Measurements from ENCODE around the gene LMOD2.

DNA sequence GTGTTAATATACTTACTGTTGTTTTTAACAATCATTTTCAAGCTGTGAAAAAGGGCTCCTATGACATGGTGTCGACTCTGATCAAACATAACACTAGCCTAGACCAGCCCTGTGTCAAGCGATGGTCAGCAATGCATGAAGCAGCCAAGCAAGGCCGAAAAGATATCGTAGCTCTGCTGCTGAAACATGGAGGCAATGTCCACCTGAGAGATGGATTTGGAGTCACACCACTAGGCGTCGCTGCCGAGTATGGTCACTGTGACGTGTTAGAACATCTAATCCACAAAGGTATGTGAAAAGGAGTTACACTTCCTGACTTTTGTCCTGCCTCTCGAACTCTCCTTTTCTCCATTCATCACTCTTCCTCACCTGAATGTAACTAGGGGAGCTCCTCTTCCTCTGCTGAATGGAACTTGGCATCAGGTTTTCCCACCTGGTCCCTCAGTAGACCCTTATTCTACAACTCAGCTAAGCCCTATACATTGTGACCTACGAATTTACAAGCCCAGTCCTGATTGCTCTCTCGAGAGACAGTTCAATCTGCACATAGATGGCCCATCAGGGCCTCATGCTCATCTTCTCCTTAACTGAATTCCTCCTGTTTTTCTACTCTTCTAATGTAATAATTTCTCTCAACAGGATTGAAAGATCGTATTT lies 31.0 kb upstream of the LMOD2 start:
- TF ChIP-seq POLR2A (IDR thresholded peaks at IDR 0.05; ENCODE audit: low read depth, low read length) (no peak), TAF1 (IDR thresholded peaks at IDR 0.05; ENCODE audit: borderline replicate concordance, low read depth, low read length) (no peak), POLR2AphosphoS5 (IDR thresholded peaks at IDR 0.05; ENCODE audit: low read depth, low read length) (no peak)

All from GM12892 (cell line).